Activated CD4-positive, alpha-beta T cell treated with anti-CD3 and anti-CD28 coated beads, Interleukin-2, amount 10 ng/mL, durations not matched to agents 24 days and 14 days (primary cell): ENCODE results near the gene DIS3L2. TPM values are rescaled to one million over a fixed set of nuclear protein-coding genes. Genes with fewer than 3 reads are reported as not detected.

Source experiments
- DNase-seq: peaks from one replicate; pipeline ENCODE4 v3.0.0; 2022
- H3K27ac Mint-ChIP-seq: one replicate; pipeline ENCODE4 v1.8.0; 2022; ENCODE audit warnings: mild to moderate bottlenecking, mixed read lengths
- H3K27me3 Mint-ChIP-seq: one replicate; pipeline ENCODE4 v1.8.0; 2022; ENCODE audit warnings: mixed read lengths
- H3K36me3 Mint-ChIP-seq: one replicate; pipeline ENCODE4 v1.8.0; 2022; ENCODE audit warnings: low read depth, mild to moderate bottlenecking, mixed read lengths
- H3K4me1 Mint-ChIP-seq: one replicate; pipeline ENCODE4 v1.8.0; 2021; ENCODE audit warnings: mixed read lengths
- H3K4me3 Mint-ChIP-seq: one replicate; pipeline ENCODE4 v1.8.0; 2022; ENCODE audit warnings: mild to moderate bottlenecking, moderate library complexity, mixed read lengths
- H3K9me3 Mint-ChIP-seq: one replicate; pipeline ENCODE4 v1.8.0; 2021; ENCODE audit warnings: mixed read lengths
- intact Hi-C: fragments of 100-400 bp; cut with micrococcal nuclease; formaldehyde crosslinking; loops from one replicate; pipeline ENCODE4 v1.15.1; 2023
- total RNA-seq: library from RNA; stranded (reverse); gene quantifications from 2 replicates; pipeline ENCODE4 v1.2.3, GENCODE V29; 2022

The DIS3L2 gene
- total RNA-seq, 1 donor from 2014 or later: 27.8 TPM

- no peak overlapping the region for H3K27ac Mint-ChIP-seq
- H3K4me1 Mint-ChIP-seq: no peaks in the 10 kb centered on the region
- no peak for DNase-seq
- no peaks in the 10 kb centered on the region for H3K9me3 Mint-ChIP-seq
- H3K36me3 Mint-ChIP-seq: no peaks in the 10 kb centered on the region
- intact Hi-C loops: no loop called here
- no peak overlapping the region for H3K4me3 Mint-ChIP-seq
- no peaks in the 10 kb centered on the region for H3K27me3 Mint-ChIP-seq
Measured at GRCh38 chr2:232250246-232251175, 289.0 kb downstream of the DIS3L2 start.

GRCh38 chr2:232255033-232255432 is 293.5 kb downstream of the DIS3L2 start:
- intact Hi-C loops: no loop called here
- no peak for DNase-seq
- Mint-ChIP-seq H3K36me3 (peaks cover 2% of the 10 kb centered on the region), H3K27me3 (no peaks in the 10 kb centered on the region), H3K9me3 (no peaks in the 10 kb centered on the region), H3K27ac (no peak overlapping the region), H3K4me3 (no peak overlapping the region), H3K4me1 (no peaks in the 10 kb centered on the region)

GRCh38 chr2:232260075-232260474 is 298.6 kb downstream of the DIS3L2 start:
- no peak overlapping the region for H3K4me3 Mint-ChIP-seq
- no peaks in the 10 kb centered on the region for H3K27me3 Mint-ChIP-seq
- intact Hi-C loops: no loop called here
- H3K9me3 Mint-ChIP-seq: no peaks in the 10 kb centered on the region
- no peak for DNase-seq
- peaks cover 7% of the 10 kb centered on the region for H3K36me3 Mint-ChIP-seq
- no peaks in the 10 kb centered on the region for H3K4me1 Mint-ChIP-seq
- no peak overlapping the region for H3K27ac Mint-ChIP-seq

GRCh38 chr2:232261776-232262175 is 300.3 kb downstream of the DIS3L2 start:
- intact Hi-C loops: no loop called here
- peaks cover 10% of the 10 kb centered on the region for H3K36me3 Mint-ChIP-seq
- H3K4me1 Mint-ChIP-seq: no peaks in the 10 kb centered on the region
- H3K9me3 Mint-ChIP-seq: no peaks in the 10 kb centered on the region
- DNase-seq: no peak
- no peak overlapping the region for H3K27ac Mint-ChIP-seq
- no peak overlapping the region for H3K4me3 Mint-ChIP-seq
- no peaks in the 10 kb centered on the region for H3K27me3 Mint-ChIP-seq

GRCh38 chr2:232263295-232263694 is 301.8 kb downstream of the DIS3L2 start:
- intact Hi-C loops: no loop called here
- Mint-ChIP-seq H3K36me3 (peaks cover 10% of the 10 kb centered on the region), H3K27me3 (no peaks in the 10 kb centered on the region), H3K9me3 (no peaks in the 10 kb centered on the region), H3K4me1 (no peaks in the 10 kb centered on the region), H3K27ac (no peak overlapping the region), H3K4me3 (no peak overlapping the region)
- no peak for DNase-seq

GRCh38 chr2:232264081-232264480 is 302.6 kb downstream of the DIS3L2 start:
- H3K27ac Mint-ChIP-seq: no peak overlapping the region
- intact Hi-C loops: no loop called here
- peaks cover 10% of the 10 kb centered on the region for H3K36me3 Mint-ChIP-seq
- no peak for DNase-seq
- H3K4me3 Mint-ChIP-seq: no peak overlapping the region
- no peaks in the 10 kb centered on the region for H3K4me1 Mint-ChIP-seq
- no peaks in the 10 kb centered on the region for H3K27me3 Mint-ChIP-seq
- H3K9me3 Mint-ChIP-seq: no peaks in the 10 kb centered on the region

- Mint-ChIP-seq H3K9me3 (no peaks in the 10 kb centered on the region), H3K4me1 (no peaks in the 10 kb centered on the region), H3K36me3 (peaks cover 8% of the 10 kb centered on the region), H3K27ac (no peak overlapping the region), H3K27me3 (no peaks in the 10 kb centered on the region), H3K4me3 (no peak overlapping the region)
- no peak for DNase-seq
- intact Hi-C loops: no loop called here
Measured at GRCh38 chr2:232265329-232265728, 303.8 kb downstream of the DIS3L2 start.

GRCh38 chr2:232268636-232269165 is 307.2 kb downstream of the DIS3L2 start:
- Mint-ChIP-seq H3K36me3 (peaks cover 4% of the 10 kb centered on the region), H3K27ac (no peak overlapping the region), H3K4me3 (no peak overlapping the region), H3K4me1 (no peaks in the 10 kb centered on the region), H3K27me3 (no peaks in the 10 kb centered on the region), H3K9me3 (no peaks in the 10 kb centered on the region)
- no peak for DNase-seq
- intact Hi-C loops: no loop called here

- no peaks in the 10 kb centered on the region for H3K27me3 Mint-ChIP-seq
- no peak overlapping the region for H3K4me3 Mint-ChIP-seq
- peaks cover 4% of the 10 kb centered on the region for H3K36me3 Mint-ChIP-seq
- H3K9me3 Mint-ChIP-seq: no peaks in the 10 kb centered on the region
- intact Hi-C loops: no loop called here
- DNase-seq: no peak
- no peaks in the 10 kb centered on the region for H3K4me1 Mint-ChIP-seq
- H3K27ac Mint-ChIP-seq: no peak overlapping the region
Measured at GRCh38 chr2:232269867-232270266, 308.4 kb downstream of the DIS3L2 start.

- Mint-ChIP-seq H3K27me3 (no peaks in the 10 kb centered on the region), H3K4me1 (no peaks in the 10 kb centered on the region), H3K27ac (no peak overlapping the region), H3K4me3 (no peak overlapping the region), H3K9me3 (no peaks in the 10 kb centered on the region), H3K36me3 (no peaks in the 10 kb centered on the region)
- DNase-seq: no peak
- intact Hi-C loops: no loop called here
Measured at GRCh38 chr2:232273903-232274643, 312.6 kb downstream of the DIS3L2 start.

GRCh38 chr2:232275670-232276069 is 314.2 kb downstream of the DIS3L2 start:
- Mint-ChIP-seq H3K9me3 (no peaks in the 10 kb centered on the region), H3K27ac (no peak overlapping the region), H3K4me1 (no peaks in the 10 kb centered on the region), H3K36me3 (peaks cover 2% of the 10 kb centered on the region), H3K27me3 (no peaks in the 10 kb centered on the region), H3K4me3 (no peak overlapping the region)
- no peak for DNase-seq
- intact Hi-C loops: no loop called here

GRCh38 chr2:232276084-232276732 is 314.7 kb downstream of the DIS3L2 start:
- intact Hi-C loops: no loop called here
- no peak overlapping the region for H3K4me3 Mint-ChIP-seq
- H3K27me3 Mint-ChIP-seq: no peaks in the 10 kb centered on the region
- no peak for DNase-seq
- no peak overlapping the region for H3K27ac Mint-ChIP-seq
- peaks cover 2% of the 10 kb centered on the region for H3K36me3 Mint-ChIP-seq
- no peaks in the 10 kb centered on the region for H3K4me1 Mint-ChIP-seq
- no peaks in the 10 kb centered on the region for H3K9me3 Mint-ChIP-seq

GRCh38 chr2:232276733-232277313 is 315.3 kb downstream of the DIS3L2 start:
- H3K27ac Mint-ChIP-seq: no peak overlapping the region
- H3K9me3 Mint-ChIP-seq: no peaks in the 10 kb centered on the region
- no peaks in the 10 kb centered on the region for H3K27me3 Mint-ChIP-seq
- intact Hi-C loops: no loop called here
- H3K4me1 Mint-ChIP-seq: no peaks in the 10 kb centered on the region
- H3K4me3 Mint-ChIP-seq: no peak overlapping the region
- H3K36me3 Mint-ChIP-seq: peaks cover 2% of the 10 kb centered on the region
- no peak for DNase-seq
